ENCODE data around the gene CACHD1.

DNA sequence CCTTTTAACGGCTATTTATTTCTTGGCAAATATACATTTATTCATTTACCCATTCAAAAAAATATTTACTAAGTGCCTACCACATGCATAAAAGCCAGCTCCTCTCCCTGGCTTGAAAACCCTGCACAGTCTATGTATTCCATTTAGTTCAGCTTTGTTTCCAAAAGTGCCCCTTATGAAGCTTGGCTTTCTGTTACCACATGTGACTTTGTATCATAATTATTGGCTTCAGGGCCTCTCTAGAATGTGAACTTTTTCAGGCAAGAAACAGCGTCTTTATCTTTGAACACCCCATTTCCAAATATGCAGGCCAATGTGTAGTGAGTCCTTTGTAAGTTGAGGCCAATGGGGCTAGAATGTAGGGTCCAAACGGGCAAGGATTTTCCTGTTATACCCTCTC, 69.4 kb downstream of the CACHD1 start:
- TF ChIP-seq CTCF (IDR thresholded peaks at IDR 0.05; ENCODE audit: insufficient read depth, low read length, poor library complexity, severe bottlenecking) (no peak), EZH2phosphoT487 (conservative IDR thresholded peaks at IDR 0.05; ENCODE audit: low read length) (no peak)

Data from SU-DHL-6 (cell line).